MCF 10A (cell line): ENCODE measurements around the gene FTH1. TPM values are rescaled to one million over a fixed set of nuclear protein-coding genes. Genes with fewer than 3 reads are reported as not detected.

ENCODE experiments used
- BruUV-seq: library from RNA; stranded (reverse); fragments of 400-500 nt; replicated peaks from 2 replicates; lab custom pipeline; 2021; lab: Mats Ljungman, UMichigan
- CTCF ChIA-PET: fragments of 300-600 bp; sonication (Branson Sonifier 250); formaldehyde crosslinking; extraction: SDS; loops from one replicate; lab custom pipeline; 2021; ENCODE audit warnings: antibody characterized with exemption, inconsistent platforms; lab: Yijun Ruan, JAX
- POLR2A ChIA-PET: fragments of 300-600, 350-650 bp; sonication (Branson Sonifier 250); formaldehyde crosslinking; extraction: SDS; loops from one replicate; lab custom pipeline; 2020; ENCODE audit warnings: antibody characterized with exemption, inconsistent platforms; lab: Yijun Ruan, JAX
- DNase-seq: peaks from one replicate; pipeline ENCODE4 v3.0.0-alpha.2; 2018; ENCODE audit not compliant: unreplicated experiment
- H3K27ac Mint-ChIP-seq: one replicate; pipeline ENCODE4 v1.8.0; 2022; ENCODE audit warnings: mild to moderate bottlenecking, low read depth, mixed read lengths; ENCODE audit not compliant: unreplicated experiment
- H3K27me3 Mint-ChIP-seq: one replicate; pipeline ENCODE4 v1.8.0; 2022; ENCODE audit warnings: mixed read lengths; ENCODE audit not compliant: insufficient read depth, unreplicated experiment
- H3K36me3 Mint-ChIP-seq: one replicate; pipeline ENCODE4 v1.8.0; 2022; ENCODE audit warnings: mild to moderate bottlenecking, moderate library complexity, mixed read lengths; ENCODE audit not compliant: insufficient read depth, unreplicated experiment
- H3K4me1 Mint-ChIP-seq: one replicate; pipeline ENCODE4 v1.8.0; 2022; ENCODE audit warnings: mixed read lengths; ENCODE audit not compliant: insufficient read depth, unreplicated experiment
- H3K4me3 Mint-ChIP-seq: one replicate; pipeline ENCODE4 v1.8.0; 2022; ENCODE audit warnings: mild to moderate bottlenecking, moderate library complexity, mixed read lengths; ENCODE audit not compliant: unreplicated experiment
- H3K9me3 Mint-ChIP-seq: one replicate; pipeline ENCODE4 v1.8.0; 2022; ENCODE audit warnings: mixed read lengths; ENCODE audit not compliant: unreplicated experiment
- CTCF ChIP-seq: fragments of 200-600 bp; IDR thresholded peaks from one replicate; pipeline ENCODE4 v1.8.0; 2022; ENCODE audit warnings: antibody characterized with exemption, mild to moderate bottlenecking; ENCODE audit not compliant: unreplicated experiment
- intact Hi-C: fragments of 100-400 bp; cut with micrococcal nuclease; formaldehyde crosslinking; loops from 2 replicates; pipeline ENCODE4 v1.14.1; 2022
- total RNA-seq: library from RNA; stranded (reverse); gene quantifications from 2 replicates; pipeline ENCODE4 v1.2.3, GENCODE V29; 2022

The FTH1 gene
- total RNA-seq, 1 experiment from 2014 or later, result 8,367 TPM

- no peak for TF ChIP-seq CTCF
- peak; percentile 85 for DNase-seq
- Mint-ChIP-seq H3K4me1 (peaks cover 19% of the 10 kb centered on the region), H3K9me3 (no peaks in the 10 kb centered on the region), H3K4me3 (peak overlapping the region; percentile 54), H3K27me3 (no peaks in the 10 kb centered on the region), H3K27ac (peak overlapping the region; percentile 85), H3K36me3 (peaks cover 4% of the 10 kb centered on the region)
- intact Hi-C loops, result loop anchor here (1.0 to 5.0 kb wide), 3 partner anchors 12 to 42 kb away; no protein-coding TSS in a partner anchor
- TSS peak; percentile 64 for BruUV-seq
- ChIA-PET CTCF (interaction anchor here (0.6 to 1.6 kb wide), 10 partner anchors 10 to 654 kb away, joined by 3 to 8 read pairs (median 4); no protein-coding TSS in a partner anchor), POLR2A (interaction anchor here (0.6 to 7.1 kb wide), 21 partner anchors 8 to 842 kb away, joined by 3 to 298 read pairs (median 5); partner anchors contain the start of genes EEF1G and FTH1)
Measured at GRCh38 chr11:62012832-62013461, 45.5 kb upstream of the FTH1 start.

- DNase-seq, result peak; percentile 79
- CTCF ChIA-PET, result interaction anchor here (0.6 to 1.6 kb wide), 7 partner anchors 12 to 117 kb away, joined by 3 to 8 read pairs (median 4); no protein-coding TSS in a partner anchor
Measured at GRCh38 chr11:62012451-62012831, 45.0 kb upstream of the FTH1 start.

GRCh38 chr11:62011881-62012280, 44.4 kb upstream of the FTH1 start:
- H3K27ac Mint-ChIP-seq, result peak overlapping the region; percentile 85
- intact Hi-C loops, result loop anchor here (2.0 to 5.0 kb wide), 2 partner anchors 40 to 41 kb away; no protein-coding TSS in a partner anchor
- no peak for DNase-seq
- TF ChIP-seq CTCF, result no peak
- peaks cover 4% of the 10 kb centered on the region for H3K36me3 Mint-ChIP-seq
- ChIA-PET CTCF (interaction anchor here (0.8 to 1.0 kb wide), 2 partner anchors 20 to 30 kb away, joined by 3 to 5 read pairs; no protein-coding TSS in a partner anchor), POLR2A (interaction anchor here (1.0 to 7.1 kb wide), 10 partner anchors 9 to 42 kb away, joined by 5 to 298 read pairs (median 11); partner anchors contain the start of gene FTH1)
- no peak overlapping the region for H3K4me3 Mint-ChIP-seq
- no TSS peak for BruUV-seq
- no peaks in the 10 kb centered on the region for H3K27me3 Mint-ChIP-seq
- no peaks in the 10 kb centered on the region for H3K9me3 Mint-ChIP-seq
- peaks cover 14% of the 10 kb centered on the region for H3K4me1 Mint-ChIP-seq

More at GRCh38 chr11:62012451-62012831, 45.0 kb upstream of the FTH1 start:
- Mint-ChIP-seq H3K27ac (peak overlapping the region; percentile 85), H3K4me3 (peak overlapping the region; percentile 54), H3K9me3 (no peaks in the 10 kb centered on the region), H3K36me3 (peaks cover 4% of the 10 kb centered on the region), H3K4me1 (peaks cover 19% of the 10 kb centered on the region), H3K27me3 (no peaks in the 10 kb centered on the region)
- no TSS peak for BruUV-seq
- no peak for TF ChIP-seq CTCF
- intact Hi-C loops, result loop anchor here (2.0 to 5.0 kb wide), 2 partner anchors 40 to 42 kb away; no protein-coding TSS in a partner anchor
- POLR2A ChIA-PET, result interaction anchor here (0.7 to 7.1 kb wide), 13 partner anchors 8 to 843 kb away, joined by 3 to 298 read pairs (median 9); partner anchors contain the start of gene FTH1

GRCh38 chr11:62010935-62011528, 43.6 kb upstream of the FTH1 start:
- POLR2A ChIA-PET, result interaction anchor here (1.2 to 7.1 kb wide), 6 partner anchors 14 to 42 kb away, joined by 3 to 298 read pairs (median 10); partner anchors contain the start of gene FTH1
- no peak for TF ChIP-seq CTCF
- no TSS peak for BruUV-seq
- intact Hi-C loops, result loop anchor here (5.0 kb wide), 1 partner anchor 41 kb away; no protein-coding TSS in a partner anchor
- no peaks in the 10 kb centered on the region for H3K9me3 Mint-ChIP-seq
- no peaks in the 10 kb centered on the region for H3K27me3 Mint-ChIP-seq
- peaks cover 11% of the 10 kb centered on the region for H3K4me1 Mint-ChIP-seq
- no peak for DNase-seq
- CTCF ChIA-PET, result interaction anchor here (0.9 to 1.0 kb wide), 2 partner anchors 29 to 112 kb away, joined by 3 read pairs; no protein-coding TSS in a partner anchor
- H3K27ac Mint-ChIP-seq, result no peak overlapping the region
- peaks cover 6% of the 10 kb centered on the region for H3K36me3 Mint-ChIP-seq
- no peak overlapping the region for H3K4me3 Mint-ChIP-seq
